Spleen (tissue), 11 donors: Measurements from ENCODE around the gene CNOT10. TPM values are rescaled to one million over a fixed set of nuclear protein-coding genes. Genes with fewer than 3 reads are reported as not detected.

Source experiments
- DNase-seq: peaks from one replicate; pipeline ENCODE4 v3.0.0-alpha.2; 2020
- H3K27ac ChIP-seq, 8 donors: fragments of 200-600 bp; sonication (generic) in 7 of 8; 1 replicate in 4 of 8; 2 replicates in 4 of 8; pipeline versions ENCODE4 v1.5.0 to v1.8.0; 2016 to 2021; ENCODE audit warnings: inconsistent platforms in 4 of 8, mild to moderate bottlenecking in 4 of 8, moderate library complexity in 1 of 8
- H3K27me3 ChIP-seq, 7 donors: fragments of 200-600 bp; sonication (generic) in 6 of 7; replicated peaks in 1 of 7; 1 replicate in 4 of 7; 2 replicates in 3 of 7; pipeline versions ENCODE4 v1.5.0 to v1.8.0; 2016 to 2021; ENCODE audit warnings: inconsistent platforms in 3 of 7, mild to moderate bottlenecking in 1 of 7
- H3K36me3 ChIP-seq, 6 donors: fragments of 200-600 bp; sonication (generic) in 5 of 6; 1 replicate in 4 of 6; 2 replicates in 2 of 6; pipeline versions ENCODE4 v1.5.0 to v1.8.0; 2016 to 2021; ENCODE audit warnings: inconsistent platforms in 2 of 6
- H3K4me1 ChIP-seq, 6 donors: fragments of 200-600 bp; sonication (generic) in 5 of 6; 1 replicate in 3 of 6; 2 replicates in 3 of 6; pipeline versions ENCODE4 v1.5.0 to v1.8.0; 2016 to 2021; ENCODE audit warnings: inconsistent platforms in 3 of 6
- H3K4me3 ChIP-seq, 8 donors: fragments of 200-600 bp; sonication (generic) in 7 of 8; 1 replicate in 4 of 8; 2 replicates in 4 of 8; pipeline versions ENCODE4 v1.5.0 to v1.8.0; 2016 to 2021; ENCODE audit warnings: inconsistent platforms in 4 of 8, mild to moderate bottlenecking in 4 of 8, moderate library complexity in 2 of 8
- H3K9me3 ChIP-seq, 8 donors: fragments of 200-600 bp; sonication (generic) in 7 of 8; 1 replicate in 4 of 8; 2 replicates in 4 of 8; pipeline versions ENCODE4 v1.5.0 to v1.8.0; 2016 to 2021; ENCODE audit warnings: inconsistent platforms in 4 of 8
- CTCF ChIP-seq, 11 experiments: fragments of 200-600 bp in 7 of 11; fragments of 450-650 bp in 4 of 11; sonication (generic) in 4 of 11; IDR thresholded peaks in 8 of 11; conservative IDR thresholded peaks in 3 of 11; 1 replicate in 7 of 11; 2 replicates in 4 of 11; pipeline versions ENCODE4 v1.4.0 to v1.8.0; 2016 to 2021; ENCODE audit warnings: antibody characterized with exemption in 11 of 11, inconsistent platforms in 4 of 11, mild to moderate bottlenecking in 1 of 11
- POLR2A ChIP-seq, 3 donors: fragments of 450-650 bp; IDR thresholded peaks; one replicate each; pipeline ENCODE4 v1.5.1; 2017; ENCODE audit warnings: antibody characterized with exemption in 3 of 3, mild to moderate bottlenecking in 1 of 3
- POLR2AphosphoS5 ChIP-seq, 3 donors: sonication (generic); formaldehyde crosslinking; IDR thresholded peaks; one replicate each; pipeline ENCODE4 v1.5.1; 2017; ENCODE audit warnings: antibody characterized with exemption in 3 of 3
- WGBS, 5 donors: extraction: QIAGEN DNeasy Blood & Tissue Kit in 3 of 5; methylation state at CpG; one replicate each; pipeline versions ENCODE4 v1.1.5 to v1.1.7; 2013 to 2018; 5-methylcytosine and 5-hydroxymethylcytosine counted together
- intact Hi-C: fragments of 100-400 bp; cut with DNase I; formaldehyde crosslinking; loops from one replicate; pipeline ENCODE4 v1.15.0; 2023; ENCODE audit warnings: low total_unique reads
- polyA plus RNA-seq, 3 donors: library from polyadenylated mRNA; stranded (reverse); fragments of 200-250 nt; gene quantifications; one replicate each; pipeline ENCODE4 v1.2.1, GENCODE V29; 2013
- total RNA-seq, 7 donors: library from RNA; depleted of rRNA in 3 of 7; stranded (reverse); fragments of >200 nt in 3 of 7; fragmentation: NEBNext Ultra II Directional in 4 of 7; extraction: Animal tissue kit (Norgen Biotek cat#: 25700) in 4 of 7; gene quantifications; one replicate each; pipeline versions ENCODE4 v1.1.0 to v1.2.1, GENCODE V29; 2016 to 2021
- donor health status: healthy with polysubstance abuse.
- donor health status: DM: no; HTN: no; CAD: no; lungs with moderate emphysema.
- donor health status: DM: no; HTN: no; CAD: no.
- donor health status: Bipolar disorder and iron deficiency.
- donor health status: healthy.
- donor health status: DM: no; HTN: no; CAD: no.
- donor health status: DM: yes; HTN: yes; CAD: no.

CNOT10 gene
- total and polyA plus RNA-seq, 10 donors = 19.2 to 48.3 (median 34.2) TPM

- Histone ChIP-seq H3K4me3 (no peak overlapping the region), H3K36me3 (peaks cover 0 to 100% (median 61%) of the 10 kb centered on the region in 6 donors), H3K4me1 (no peaks in the 10 kb centered on the region), H3K27me3 (no peaks in the 10 kb centered on the region), H3K27ac (no peak overlapping the region), H3K9me3 (no peaks in the 10 kb centered on the region)
- TF ChIP-seq POLR2AphosphoS5 (IDR thresholded peaks at IDR 0.05) (no peak), CTCF (IDR thresholded peaks at IDR 0.05 in 8 of 11, conservative IDR thresholded peaks at IDR 0.05 in 3 of 11) (no peak), POLR2A (IDR thresholded peaks at IDR 0.05) (no peak)
- no peak for DNase-seq
- intact Hi-C loops = no loop called here
Measured at GRCh38 chr3:32713181-32713580, 28.2 kb downstream of the CNOT10 start.

GRCh38 chr3:32719335-32719734, 34.3 kb downstream of the CNOT10 start:
- no peak overlapping the region for H3K4me3 ChIP-seq
- H3K4me1 ChIP-seq = no peaks in the 10 kb centered on the region
- H3K36me3 ChIP-seq = peaks cover 0 to 98% (median 54%) of the 10 kb centered on the region in 6 donors
- no peaks in the 10 kb centered on the region for H3K9me3 ChIP-seq
- no peaks in the 10 kb centered on the region for H3K27me3 ChIP-seq
- no peak for DNase-seq
- H3K27ac ChIP-seq = no peak overlapping the region
- no peak for TF ChIP-seq POLR2A (IDR thresholded peaks at IDR 0.05)
- TF ChIP-seq POLR2AphosphoS5 (IDR thresholded peaks at IDR 0.05) = no peak
- no peak for TF ChIP-seq CTCF (IDR thresholded peaks at IDR 0.05 in 8 of 11, conservative IDR thresholded peaks at IDR 0.05 in 3 of 11)
- 91 to 95% (median 93%) methylated on average over 5 of the region's 5 CpGs for WGBS, 5 donors
- intact Hi-C loops = no loop called here

GRCh38 chr3:32719931-32720330, 34.9 kb downstream of the CNOT10 start:
- no peaks in the 10 kb centered on the region for H3K27me3 ChIP-seq
- no peak overlapping the region for H3K4me3 ChIP-seq
- TF ChIP-seq CTCF (IDR thresholded peaks at IDR 0.05 in 8 of 11, conservative IDR thresholded peaks at IDR 0.05 in 3 of 11) (no peak), POLR2A (IDR thresholded peaks at IDR 0.05) (no peak), POLR2AphosphoS5 (IDR thresholded peaks at IDR 0.05) (no peak)
- no peak overlapping the region for H3K27ac ChIP-seq
- 97 to 98% (median 97%) methylated on average over 5 of the region's 5 CpGs for WGBS, 5 donors
- H3K4me1 ChIP-seq = no peaks in the 10 kb centered on the region
- no peaks in the 10 kb centered on the region for H3K9me3 ChIP-seq
- intact Hi-C loops = no loop called here
- peaks cover 0 to 99% (median 49%) of the 10 kb centered on the region in 6 donors for H3K36me3 ChIP-seq
- DNase-seq = no peak

- Histone ChIP-seq H3K36me3 (peaks cover 4 to 96% (median 47%) of the 10 kb centered on the region in 6 donors), H3K9me3 (no peaks in the 10 kb centered on the region), H3K27me3 (no peaks in the 10 kb centered on the region), H3K27ac (no peak overlapping the region), H3K4me3 (no peak overlapping the region), H3K4me1 (no peaks in the 10 kb centered on the region)
- DNase-seq = no peak
- TF ChIP-seq POLR2A (IDR thresholded peaks at IDR 0.05) = no peak
- no peak for TF ChIP-seq POLR2AphosphoS5 (IDR thresholded peaks at IDR 0.05)
- TF ChIP-seq CTCF (IDR thresholded peaks at IDR 0.05 in 8 of 11, conservative IDR thresholded peaks at IDR 0.05 in 3 of 11) = no peak
- intact Hi-C loops = no loop called here
Measured at GRCh38 chr3:32725721-32726120, 40.7 kb downstream of the CNOT10 start.
